Keratinocyte (primary cell): ENCODE results near the gene OR5K2.

Source experiments
- CTCF ChIP-seq, 3 experiments: IDR thresholded peaks in 1 of 3; conservative IDR thresholded peaks in 1 of 3; optimal IDR thresholded peaks in 1 of 3; 2 replicates in 2 of 3; 3 replicates in 1 of 3; pipeline versions ENCODE3 to v1.5.1; 2011; ENCODE audit warnings: low read length in 3 of 3, mild to moderate bottlenecking in 3 of 3, moderate library complexity in 2 of 3, control low read depth in 1 of 3, inconsistent platforms in 1 of 3; ENCODE audit not compliant: insufficient read depth in 2 of 3; ENCODE audit errors: extremely low read depth in 1 of 3
- EZH2 ChIP-seq: IDR thresholded peaks from one replicate; pipeline ENCODE4 v1.6.1; 2012; ENCODE audit warnings: inconsistent platforms, mild to moderate bottlenecking, low read length, moderate library complexity

GRCh38 chr3:98508582-98508981, 11.1 kb downstream of the OR5K2 start:
- no peak for TF ChIP-seq CTCF (optimal IDR thresholded peaks at IDR 0.05 in 1 of 3, IDR thresholded peaks at IDR 0.05 in 1 of 3, conservative IDR thresholded peaks at IDR 0.05 in 1 of 3; ENCODE audit: extremely low read depth in 1 of 3, insufficient read depth in 2 of 3, low read length in 3 of 3)
- TF ChIP-seq EZH2 = no peak
